BLaER1 (cell line): ENCODE results near the gene TMEM30B.

ENCODE experiments used
- H3K27ac ChIP-seq: shearing (Covaris generic); formaldehyde crosslinking; 2 replicates; pipeline ENCODE4 v1.8.1; 2022
- H3K27me3 ChIP-seq: shearing (Covaris generic); formaldehyde crosslinking; 2 replicates; pipeline ENCODE4 v1.8.1; 2022
- H3K36me3 ChIP-seq: shearing (Covaris generic); formaldehyde crosslinking; 2 replicates; pipeline ENCODE4 v1.8.1; 2022
- H3K4me1 ChIP-seq: shearing (Covaris generic); formaldehyde crosslinking; 2 replicates; pipeline ENCODE4 v1.8.1; 2022
- H3K4me2 ChIP-seq: shearing (Covaris generic); formaldehyde crosslinking; 2 replicates; pipeline ENCODE4 v1.8.1; 2022
- H3K4me3 ChIP-seq: shearing (Covaris generic); formaldehyde crosslinking; 2 replicates; pipeline ENCODE4 v1.8.1; 2022
- H3K9ac ChIP-seq: shearing (Covaris generic); formaldehyde crosslinking; 2 replicates; pipeline ENCODE4 v1.8.1; 2022
- H3K9me3 ChIP-seq: shearing (Covaris generic); formaldehyde crosslinking; 2 replicates; pipeline ENCODE4 v1.8.1; 2022
- H4K20me1 ChIP-seq: shearing (Covaris generic); formaldehyde crosslinking; 2 replicates; pipeline ENCODE4 v1.8.1; 2022
- Cebpa-rat ChIP-seq: shearing (Covaris generic); IDR thresholded peaks from 2 replicates; pipeline ENCODE4 v1.8.1; 2022

Gene TMEM30B

GRCh38 chr14:61304688-61305087 lies 23.6 kb upstream of the TMEM30B start:
- peaks cover 39% of the 10 kb centered on the region for H3K4me1 ChIP-seq
- no peaks in the 10 kb centered on the region for H3K27me3 ChIP-seq
- peaks cover 33% of the 10 kb centered on the region for H3K9me3 ChIP-seq
- no peak overlapping the region for H3K9ac ChIP-seq
- no peak overlapping the region for H3K4me2 ChIP-seq
- H3K36me3 ChIP-seq = no peaks in the 10 kb centered on the region
- H3K27ac ChIP-seq = no peak overlapping the region
- no peaks in the 10 kb centered on the region for H4K20me1 ChIP-seq
- no peak overlapping the region for H3K4me3 ChIP-seq
- TF ChIP-seq Cebpa-rat = no peak

- TF ChIP-seq Cebpa-rat = no peak
- Histone ChIP-seq H3K4me3 (no peak overlapping the region), H3K9ac (no peak overlapping the region), H3K27ac (no peak overlapping the region), H3K9me3 (peaks cover 19% of the 10 kb centered on the region), H4K20me1 (no peaks in the 10 kb centered on the region), H3K36me3 (no peaks in the 10 kb centered on the region), H3K27me3 (no peaks in the 10 kb centered on the region), H3K4me2 (peak overlapping the region; percentile 20), H3K4me1 (peaks cover 25% of the 10 kb centered on the region)
Measured at GRCh38 chr14:61300754-61301153, 19.6 kb upstream of the TMEM30B start.

GRCh38 chr14:61300209-61300608 lies 19.1 kb upstream of the TMEM30B start:
- Histone ChIP-seq H3K36me3 (no peaks in the 10 kb centered on the region), H4K20me1 (no peaks in the 10 kb centered on the region), H3K4me2 (peak overlapping the region; percentile 20), H3K27ac (no peak overlapping the region), H3K9me3 (peaks cover 16% of the 10 kb centered on the region), H3K4me1 (peaks cover 27% of the 10 kb centered on the region), H3K9ac (no peak overlapping the region), H3K27me3 (no peaks in the 10 kb centered on the region), H3K4me3 (no peak overlapping the region)
- no peak for TF ChIP-seq Cebpa-rat

GRCh38 chr14:61298824-61299223 lies 17.7 kb upstream of the TMEM30B start:
- Histone ChIP-seq H3K9me3 (peaks cover 5% of the 10 kb centered on the region), H3K27ac (no peak overlapping the region), H4K20me1 (no peaks in the 10 kb centered on the region), H3K4me3 (no peak overlapping the region), H3K4me2 (no peak overlapping the region), H3K9ac (no peak overlapping the region), H3K36me3 (no peaks in the 10 kb centered on the region), H3K4me1 (peaks cover 27% of the 10 kb centered on the region), H3K27me3 (no peaks in the 10 kb centered on the region)
- no peak for TF ChIP-seq Cebpa-rat

GRCh38 chr14:61297581-61297980 lies 16.4 kb upstream of the TMEM30B start:
- Histone ChIP-seq H4K20me1 (no peaks in the 10 kb centered on the region), H3K27ac (no peak overlapping the region), H3K4me3 (no peak overlapping the region), H3K36me3 (no peaks in the 10 kb centered on the region), H3K4me2 (no peak overlapping the region), H3K9ac (no peak overlapping the region), H3K4me1 (peaks cover 27% of the 10 kb centered on the region), H3K9me3 (no peaks in the 10 kb centered on the region), H3K27me3 (no peaks in the 10 kb centered on the region)
- no peak for TF ChIP-seq Cebpa-rat

- Histone ChIP-seq H4K20me1 (no peaks in the 10 kb centered on the region), H3K4me3 (no peak overlapping the region)
Measured at GRCh38 chr14:61296719-61297502, 15.8 kb upstream of the TMEM30B start.

GRCh38 chr14:61296151-61296550 lies 15.0 kb upstream of the TMEM30B start:
- Histone ChIP-seq H3K4me2 (peak overlapping the region; percentile 11), H3K4me3 (no peak overlapping the region)

More at GRCh38 chr14:61296719-61297502, 15.8 kb upstream of the TMEM30B start:
- Histone ChIP-seq H3K36me3 (no peaks in the 10 kb centered on the region), H3K27ac (no peak overlapping the region), H3K9ac (no peak overlapping the region), H3K9me3 (no peaks in the 10 kb centered on the region), H3K4me2 (peak overlapping the region; percentile 11; the same call in 1 of the 2 replicates), H3K4me1 (peaks cover 27% of the 10 kb centered on the region), H3K27me3 (no peaks in the 10 kb centered on the region)
- no peak for TF ChIP-seq Cebpa-rat

GRCh38 chr14:61290701-61291100 lies 9.6 kb upstream of the TMEM30B start:
- Histone ChIP-seq H3K27ac (no peak overlapping the region), H4K20me1 (no peaks in the 10 kb centered on the region), H3K9ac (no peak overlapping the region), H3K9me3 (no peaks in the 10 kb centered on the region), H3K36me3 (no peaks in the 10 kb centered on the region), H3K4me3 (no peak overlapping the region), H3K4me2 (no peak overlapping the region), H3K4me1 (peaks cover under 1% of the 10 kb centered on the region; the same call in 1 of the 2 replicates), H3K27me3 (no peaks in the 10 kb centered on the region)
- TF ChIP-seq Cebpa-rat = no peak

More at GRCh38 chr14:61296151-61296550, 15.0 kb upstream of the TMEM30B start:
- Histone ChIP-seq H3K27me3 (no peaks in the 10 kb centered on the region), H4K20me1 (no peaks in the 10 kb centered on the region), H3K27ac (no peak overlapping the region), H3K9me3 (no peaks in the 10 kb centered on the region), H3K4me1 (peaks cover 27% of the 10 kb centered on the region), H3K36me3 (no peaks in the 10 kb centered on the region), H3K9ac (0 out of 2 replicates have a peak overlapping the region, but pooled peaks have one; percentile 21)
- no peak for TF ChIP-seq Cebpa-rat

- Histone ChIP-seq H3K9ac (no peak overlapping the region), H3K27me3 (no peaks in the 10 kb centered on the region), H4K20me1 (no peaks in the 10 kb centered on the region), H3K4me2 (no peak overlapping the region), H3K27ac (no peak overlapping the region), H3K9me3 (no peaks in the 10 kb centered on the region), H3K4me3 (no peak overlapping the region), H3K36me3 (no peaks in the 10 kb centered on the region), H3K4me1 (no peaks in the 10 kb centered on the region)
- TF ChIP-seq Cebpa-rat = no peak
Measured at GRCh38 chr14:61288720-61289119, 7.6 kb upstream of the TMEM30B start.

GRCh38 chr14:61288228-61288627 lies 7.1 kb upstream of the TMEM30B start:
- Histone ChIP-seq H4K20me1 (no peaks in the 10 kb centered on the region), H3K36me3 (no peaks in the 10 kb centered on the region), H3K4me1 (no peaks in the 10 kb centered on the region), H3K9ac (no peak overlapping the region), H3K4me2 (no peak overlapping the region), H3K4me3 (no peak overlapping the region), H3K27ac (no peak overlapping the region), H3K27me3 (no peaks in the 10 kb centered on the region), H3K9me3 (no peaks in the 10 kb centered on the region)
- TF ChIP-seq Cebpa-rat = no peak
